ENCODE results near the gene TMEM30A. TPM values are rescaled to one million over a fixed set of nuclear protein-coding genes. Genes with fewer than 3 reads are reported as not detected.

Gene TMEM30A
- total RNA-seq, 1 donor from 2014 or later: 44.5 TPM

DNA sequence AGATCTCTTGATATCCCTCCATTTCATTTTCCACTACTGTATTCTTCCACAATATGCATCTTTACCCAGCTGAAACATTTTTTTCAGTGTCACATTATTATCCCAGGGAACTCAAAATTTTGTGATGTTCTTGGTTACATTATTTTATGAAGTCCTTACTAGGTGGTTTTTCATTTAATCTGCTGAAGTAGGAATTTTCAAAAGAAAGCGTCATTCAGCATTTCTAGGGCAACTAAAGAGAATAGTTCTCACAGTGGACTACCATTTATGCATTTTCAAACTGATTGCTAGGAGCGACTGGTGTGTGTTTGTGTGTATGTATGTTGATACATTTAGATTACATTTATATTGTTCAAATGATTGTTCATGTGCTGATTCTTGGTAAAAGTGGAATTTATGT lies 2.4 kb upstream of the TMEM30A start:
- H3K27me3 Mint-ChIP-seq (ENCODE audit: low read depth): no peaks in the 10 kb centered on the region
- no peaks in the 10 kb centered on the region for H3K36me3 Mint-ChIP-seq (ENCODE audit: low read depth)
- H3K4me1 Mint-ChIP-seq: peaks cover 37% of the 10 kb centered on the region
- no peak for DNase-seq (ENCODE audit: low read depth, low spot score)
- no peak overlapping the region for H3K4me3 Mint-ChIP-seq
- TF ChIP-seq, protein P1, sequence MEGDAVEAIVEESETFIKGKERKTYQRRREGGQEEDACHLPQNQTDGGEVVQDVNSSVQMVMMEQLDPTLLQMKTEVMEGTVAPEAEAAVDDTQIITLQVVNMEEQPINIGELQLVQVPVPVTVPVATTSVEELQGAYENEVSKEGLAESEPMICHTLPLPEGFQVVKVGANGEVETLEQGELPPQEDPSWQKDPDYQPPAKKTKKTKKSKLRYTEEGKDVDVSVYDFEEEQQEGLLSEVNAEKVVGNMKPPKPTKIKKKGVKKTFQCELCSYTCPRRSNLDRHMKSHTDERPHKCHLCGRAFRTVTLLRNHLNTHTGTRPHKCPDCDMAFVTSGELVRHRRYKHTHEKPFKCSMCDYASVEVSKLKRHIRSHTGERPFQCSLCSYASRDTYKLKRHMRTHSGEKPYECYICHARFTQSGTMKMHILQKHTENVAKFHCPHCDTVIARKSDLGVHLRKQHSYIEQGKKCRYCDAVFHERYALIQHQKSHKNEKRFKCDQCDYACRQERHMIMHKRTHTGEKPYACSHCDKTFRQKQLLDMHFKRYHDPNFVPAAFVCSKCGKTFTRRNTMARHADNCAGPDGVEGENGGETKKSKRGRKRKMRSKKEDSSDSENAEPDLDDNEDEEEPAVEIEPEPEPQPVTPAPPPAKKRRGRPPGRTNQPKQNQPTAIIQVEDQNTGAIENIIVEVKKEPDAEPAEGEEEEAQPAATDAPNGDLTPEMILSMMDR (conservative IDR thresholded peaks at IDR 0.05): no peak
- no peak overlapping the region for H3K27ac Mint-ChIP-seq (ENCODE audit: unreplicated experiment)
- H3K9me3 Mint-ChIP-seq: no peaks in the 10 kb centered on the region

DNA sequence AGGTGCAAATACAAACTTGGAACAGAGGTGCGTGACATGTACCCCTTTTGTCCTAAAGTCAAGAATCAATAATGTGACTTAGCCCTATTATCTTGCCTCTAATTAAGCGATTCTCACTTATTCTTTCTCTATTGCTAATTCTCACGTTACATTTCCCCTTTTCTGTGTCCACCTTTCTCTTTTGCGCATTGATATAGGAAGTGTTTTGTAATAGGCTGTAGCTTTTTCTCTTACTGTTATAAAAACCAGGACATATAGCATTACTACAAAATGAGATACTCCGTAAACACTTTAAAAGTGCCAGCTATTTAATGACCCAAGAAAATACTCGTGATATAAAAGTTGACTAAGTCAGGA lies 669 bp upstream of the TMEM30A start:
- TF ChIP-seq, protein P1 (conservative IDR thresholded peaks at IDR 0.05): no peak
- Mint-ChIP-seq H3K27ac (ENCODE audit: unreplicated experiment) (no peak overlapping the region), H3K4me1 (peaks cover 26% of the 10 kb centered on the region), H3K4me3 (no peak overlapping the region), H3K9me3 (no peaks in the 10 kb centered on the region), H3K27me3 (ENCODE audit: low read depth) (no peaks in the 10 kb centered on the region), H3K36me3 (ENCODE audit: low read depth) (no peaks in the 10 kb centered on the region)
- no peak for DNase-seq (ENCODE audit: low read depth, low spot score)

GRCh38 chr6:75283907-75284631 lies 523 bp downstream of the TMEM30A start:
- no peak for DNase-seq (ENCODE audit: low read depth, low spot score)
- H3K9me3 Mint-ChIP-seq: no peaks in the 10 kb centered on the region
- H3K4me3 Mint-ChIP-seq: no peak overlapping the region
- H3K27me3 Mint-ChIP-seq (ENCODE audit: low read depth): no peaks in the 10 kb centered on the region
- TF ChIP-seq, protein P1 (conservative IDR thresholded peaks at IDR 0.05): no peak
- peaks cover 19% of the 10 kb centered on the region for H3K4me1 Mint-ChIP-seq
- no peaks in the 10 kb centered on the region for H3K36me3 Mint-ChIP-seq (ENCODE audit: low read depth)
- no peak overlapping the region for H3K27ac Mint-ChIP-seq (ENCODE audit: unreplicated experiment)

DNA sequence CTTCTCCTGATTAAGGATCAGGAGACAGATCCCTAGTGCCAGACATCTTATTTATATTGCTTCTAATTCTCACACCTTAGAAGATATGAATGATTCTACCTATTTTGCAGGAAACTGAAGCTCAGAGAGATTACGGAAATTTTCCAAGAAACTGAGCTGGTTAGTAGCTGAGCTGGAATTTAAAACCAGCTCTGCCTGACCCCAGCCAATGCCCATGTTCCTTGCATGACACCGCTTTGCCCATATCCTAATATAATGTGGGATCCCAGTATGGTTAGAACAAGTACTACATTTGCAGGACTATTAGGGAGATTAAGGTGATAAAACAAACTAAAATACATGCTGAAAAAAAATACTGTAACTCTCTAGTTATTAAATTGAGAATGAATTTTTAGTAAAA lies 1.9 kb downstream of the TMEM30A start:
- Mint-ChIP-seq H3K27ac (ENCODE audit: unreplicated experiment) (no peak overlapping the region), H3K4me1 (peaks cover 23% of the 10 kb centered on the region), H3K27me3 (ENCODE audit: low read depth) (no peaks in the 10 kb centered on the region), H3K9me3 (no peaks in the 10 kb centered on the region), H3K36me3 (ENCODE audit: low read depth) (peaks cover 3% of the 10 kb centered on the region), H3K4me3 (peak overlapping the region; percentile 69)
- TF ChIP-seq, protein P1 (conservative IDR thresholded peaks at IDR 0.05): no peak
- DNase-seq (ENCODE audit: low read depth, low spot score): no peak

DNA sequence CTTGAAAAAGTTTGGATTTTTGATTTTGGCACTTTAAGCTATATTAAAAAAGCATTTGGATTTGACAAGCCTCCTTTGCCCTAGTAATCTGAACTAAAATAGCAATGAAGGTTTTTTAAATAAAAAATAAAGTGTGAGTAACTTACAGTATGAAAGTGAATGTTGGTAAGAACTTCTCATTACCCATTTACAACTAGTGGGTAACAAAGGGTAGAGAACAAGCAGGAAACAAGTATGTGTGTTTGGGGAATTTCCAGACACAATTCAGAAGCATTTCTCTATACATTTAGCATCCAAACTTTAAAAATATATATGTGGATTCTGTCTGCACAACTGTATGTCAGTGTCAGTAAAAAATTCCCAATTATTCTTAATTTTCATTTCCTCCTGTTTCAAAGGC lies 2.9 kb downstream of the TMEM30A start:
- Mint-ChIP-seq H3K9me3 (no peaks in the 10 kb centered on the region), H3K36me3 (ENCODE audit: low read depth) (peaks cover 3% of the 10 kb centered on the region), H3K27me3 (ENCODE audit: low read depth) (no peaks in the 10 kb centered on the region), H3K4me3 (peak overlapping the region; percentile 63), H3K4me1 (peaks cover 19% of the 10 kb centered on the region), H3K27ac (ENCODE audit: unreplicated experiment) (no peak overlapping the region)
- TF ChIP-seq, protein P1 (conservative IDR thresholded peaks at IDR 0.05): no peak
- no peak for DNase-seq (ENCODE audit: low read depth, low spot score)
